WERI-Rb-1 (cell line): Measurements from ENCODE around the gene MOGAT1.
"Not testable (repeated sequence)": the region's sequence is repeated elsewhere in the genome, so short reads cannot be mapped to it uniquely, and the experiment has no call there.

Experiments used
- DNase-seq: peaks from one replicate; pipeline ENCODE4 v3.0.0-alpha.2; 2020
- H3K27ac ChIP-seq: fragments of 250-450 bp; sonication (Bioruptor Pico); 2 replicates; pipeline ENCODE4 v1.5.1; 2020; ENCODE audit warnings: mild to moderate bottlenecking, moderate library complexity
- H3K27me3 ChIP-seq: fragments of 250-450 bp; sonication (Bioruptor Pico); 2 replicates; pipeline ENCODE4 v1.5.1; 2021; ENCODE audit warnings: mild to moderate bottlenecking, low read depth, moderate library complexity; ENCODE audit not compliant: insufficient read depth, severe bottlenecking
- H3K36me3 ChIP-seq: fragments of 250-450 bp; sonication (Bioruptor Pico); 2 replicates; pipeline ENCODE4 v1.5.1; 2020; ENCODE audit warnings: mild to moderate bottlenecking, moderate library complexity
- H3K4me3 ChIP-seq: 2 replicates; pipeline ENCODE4 v1.5.1; 2011; ENCODE audit warnings: low read depth, mild to moderate bottlenecking, control low read depth, low read length
- H3K9me3 ChIP-seq: fragments of 250-450 bp; sonication (Bioruptor Pico); 2 replicates; pipeline ENCODE4 v1.5.1; 2021; ENCODE audit warnings: mild to moderate bottlenecking, moderate library complexity; ENCODE audit not compliant: severe bottlenecking
- TF ChIP-seq, protein P1 (sequence below): IDR thresholded peaks from 2 replicates; pipeline ENCODE4 v1.5.1; 2011; ENCODE audit warnings: low read depth, mild to moderate bottlenecking, control low read depth, inconsistent platforms, low read length

Gene MOGAT1

DNA sequence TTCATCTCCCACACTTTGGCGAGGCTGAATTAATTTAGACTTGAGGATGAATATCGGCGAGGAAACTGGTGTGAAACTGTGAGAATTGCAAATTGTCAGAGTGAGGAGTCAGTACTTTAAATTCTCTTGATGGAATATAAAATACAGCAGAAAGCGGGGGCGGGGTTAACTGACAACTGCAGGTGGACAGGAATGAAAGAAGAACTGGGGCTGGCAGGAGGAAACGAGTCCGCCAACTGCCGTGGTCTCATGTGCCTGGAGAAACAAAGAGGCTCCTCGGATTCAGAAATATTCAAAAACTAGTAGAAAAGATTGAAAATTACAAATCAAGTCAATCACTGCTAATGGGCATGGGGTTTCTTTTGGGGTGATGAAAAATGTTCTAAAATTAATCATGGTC, 44.3 kb downstream of the MOGAT1 start:
- no peak for DNase-seq
- no peak overlapping the region for H3K27ac ChIP-seq
- H3K4me3 ChIP-seq, result no peak overlapping the region

GRCh38 chr2:222719787-222720186, 48.3 kb downstream of the MOGAT1 start:
- H3K27ac ChIP-seq, H3K27me3 ChIP-seq, DNase-seq, H3K4me3 ChIP-seq, H3K9me3 ChIP-seq, H3K36me3 ChIP-seq: not testable (repeated sequence)

More for the DNA sequence above, 44.3 kb downstream of the MOGAT1 start:
- H3K9me3 ChIP-seq, result no peaks in the 10 kb centered on the region
- no peaks in the 10 kb centered on the region for H3K36me3 ChIP-seq
- no peaks in the 10 kb centered on the region for H3K27me3 ChIP-seq
- TF ChIP-seq, protein P1, sequence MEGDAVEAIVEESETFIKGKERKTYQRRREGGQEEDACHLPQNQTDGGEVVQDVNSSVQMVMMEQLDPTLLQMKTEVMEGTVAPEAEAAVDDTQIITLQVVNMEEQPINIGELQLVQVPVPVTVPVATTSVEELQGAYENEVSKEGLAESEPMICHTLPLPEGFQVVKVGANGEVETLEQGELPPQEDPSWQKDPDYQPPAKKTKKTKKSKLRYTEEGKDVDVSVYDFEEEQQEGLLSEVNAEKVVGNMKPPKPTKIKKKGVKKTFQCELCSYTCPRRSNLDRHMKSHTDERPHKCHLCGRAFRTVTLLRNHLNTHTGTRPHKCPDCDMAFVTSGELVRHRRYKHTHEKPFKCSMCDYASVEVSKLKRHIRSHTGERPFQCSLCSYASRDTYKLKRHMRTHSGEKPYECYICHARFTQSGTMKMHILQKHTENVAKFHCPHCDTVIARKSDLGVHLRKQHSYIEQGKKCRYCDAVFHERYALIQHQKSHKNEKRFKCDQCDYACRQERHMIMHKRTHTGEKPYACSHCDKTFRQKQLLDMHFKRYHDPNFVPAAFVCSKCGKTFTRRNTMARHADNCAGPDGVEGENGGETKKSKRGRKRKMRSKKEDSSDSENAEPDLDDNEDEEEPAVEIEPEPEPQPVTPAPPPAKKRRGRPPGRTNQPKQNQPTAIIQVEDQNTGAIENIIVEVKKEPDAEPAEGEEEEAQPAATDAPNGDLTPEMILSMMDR, result no peak

GRCh38 chr2:222721597-222721996, 50.1 kb downstream of the MOGAT1 start:
- H3K27ac ChIP-seq, H3K9me3 ChIP-seq, DNase-seq, H3K4me3 ChIP-seq, H3K27me3 ChIP-seq, H3K36me3 ChIP-seq: not testable (repeated sequence)

DNA sequence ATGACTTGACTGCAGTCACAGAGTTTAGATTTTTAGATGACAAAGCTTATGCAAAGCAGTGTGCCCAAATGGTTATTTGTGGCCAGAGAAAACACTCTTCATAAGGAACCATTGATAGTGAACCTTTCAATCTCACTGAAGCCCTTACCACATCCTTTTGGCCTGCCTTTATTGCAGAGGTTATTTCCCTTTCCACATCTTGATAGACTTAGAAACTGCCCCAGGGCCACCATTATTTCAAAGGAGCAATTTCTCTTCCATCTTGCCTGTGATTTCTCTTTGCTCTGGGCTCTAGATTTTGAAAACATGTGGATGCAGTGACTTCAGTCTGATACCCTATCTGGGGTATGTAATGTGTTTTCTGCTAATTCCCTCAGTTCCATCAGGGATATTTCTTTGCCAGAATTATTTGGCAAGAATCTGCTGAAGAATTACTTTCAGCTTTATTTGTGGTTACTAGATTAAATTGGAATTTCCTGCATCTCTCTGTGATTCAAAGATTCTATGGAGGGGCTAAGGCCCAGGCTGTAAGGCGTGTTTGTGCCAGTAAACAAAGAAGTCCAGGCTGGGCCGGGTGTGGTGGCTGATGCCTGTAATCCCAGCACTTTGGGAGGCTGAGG, 51.0 kb downstream of the MOGAT1 start:
- H3K27ac ChIP-seq, result no peak overlapping the region
- TF ChIP-seq, protein P1, result no peak
- H3K36me3 ChIP-seq, result no peaks in the 10 kb centered on the region
- H3K27me3 ChIP-seq, result no peaks in the 10 kb centered on the region
- no peaks in the 10 kb centered on the region for H3K9me3 ChIP-seq
- DNase-seq, result no peak
- no peak overlapping the region for H3K4me3 ChIP-seq

DNA sequence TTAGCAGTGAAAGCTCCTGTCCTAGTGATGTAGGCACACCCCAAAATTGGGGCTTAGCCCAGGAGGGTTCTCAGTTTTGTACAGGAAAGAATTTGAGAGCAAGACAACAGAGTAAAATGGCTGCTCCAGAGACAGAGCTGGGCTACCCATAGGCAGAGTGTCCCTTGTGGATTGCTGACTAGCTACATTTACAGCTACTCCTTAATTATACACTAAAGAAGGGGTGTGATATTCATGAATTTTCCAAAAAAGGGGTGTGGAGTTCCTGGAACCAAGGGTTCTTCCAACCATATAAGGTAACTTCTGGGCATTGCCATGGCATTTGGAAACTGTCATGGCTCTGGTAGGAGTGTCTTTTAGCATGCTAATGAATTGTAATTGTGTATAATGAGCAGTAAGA, 52.8 kb downstream of the MOGAT1 start:
- DNase-seq, result no peak
- Histone ChIP-seq H3K9me3 (no peaks in the 10 kb centered on the region), H3K27ac (no peak overlapping the region), H3K4me3 (no peak overlapping the region), H3K27me3 (no peaks in the 10 kb centered on the region), H3K36me3 (no peaks in the 10 kb centered on the region)
- TF ChIP-seq, protein P1, result no peak

GRCh38 chr2:222728621-222729020, 57.2 kb downstream of the MOGAT1 start:
- Histone ChIP-seq H3K36me3 (no peaks in the 10 kb centered on the region), H3K27ac (no peak overlapping the region), H3K4me3 (no peak overlapping the region), H3K9me3 (no peaks in the 10 kb centered on the region), H3K27me3 (no peaks in the 10 kb centered on the region)
- DNase-seq, result no peak
- TF ChIP-seq, protein P1, result no peak

DNA sequence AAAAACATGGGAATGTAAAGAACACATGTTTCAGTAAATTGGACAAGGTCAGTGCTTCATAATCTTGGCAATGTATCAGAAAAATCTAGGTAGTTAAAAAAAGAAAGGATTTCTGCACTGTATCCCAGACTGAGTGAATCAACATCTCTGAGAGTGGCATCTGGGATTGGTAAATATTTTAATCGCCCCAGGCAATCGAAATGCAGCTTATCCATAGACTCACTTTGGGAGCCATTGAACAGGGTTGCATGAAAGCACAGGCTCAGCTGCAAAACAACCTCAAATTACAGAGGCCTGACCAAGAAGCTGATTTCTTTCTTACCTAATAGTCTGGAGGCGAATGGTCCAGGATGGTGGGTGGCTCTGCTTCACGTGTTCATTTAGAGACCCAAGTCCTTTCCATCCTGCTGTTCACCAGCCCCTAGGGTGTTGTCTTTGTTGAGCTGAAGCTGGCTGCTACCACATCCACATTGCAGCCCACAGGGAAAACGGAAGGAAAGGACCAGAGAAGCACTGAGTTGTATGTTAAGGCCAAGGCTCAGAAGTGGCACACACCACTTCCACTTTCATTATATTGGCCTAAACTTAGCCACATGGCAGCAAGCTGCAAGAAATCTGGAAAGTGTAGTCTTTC, 59.0 kb downstream of the MOGAT1 start:
- DNase-seq, result no peak
- TF ChIP-seq, protein P1, result no peak
- Histone ChIP-seq H3K36me3 (no peaks in the 10 kb centered on the region), H3K9me3 (no peaks in the 10 kb centered on the region), H3K27ac (no peak overlapping the region), H3K4me3 (no peak overlapping the region), H3K27me3 (no peaks in the 10 kb centered on the region)
